Endodermal cell (in vitro differentiated cells): Measurements from ENCODE around the gene SMAD3. TPM values are rescaled to one million over a fixed set of nuclear protein-coding genes. Genes with fewer than 3 reads are reported as not detected.

Experiments
- DNase-seq: peaks from one replicate; pipeline ENCODE4 v3.0.0-alpha.2; 2017
- H3K27ac ChIP-seq: 2 replicates; pipeline ENCODE4 v1.5.1; 2013; ENCODE audit warnings: mild to moderate bottlenecking, low read depth, low read length, moderate library complexity
- H3K27me3 ChIP-seq: 2 replicates; pipeline ENCODE4 v1.6.1; 2013; ENCODE audit warnings: mild to moderate bottlenecking, low read length, moderate library complexity; ENCODE audit not compliant: insufficient read depth, control insufficient read depth, poor library complexity, severe bottlenecking
- H3K36me3 ChIP-seq: 2 replicates; pipeline ENCODE4 v1.7.0; 2013; ENCODE audit warnings: mild to moderate bottlenecking, low read length, moderate library complexity; ENCODE audit not compliant: control insufficient read depth, insufficient read depth
- H3K4me1 ChIP-seq: one replicate; pipeline ENCODE4 v1.7.0; 2013; ENCODE audit warnings: low read length; ENCODE audit not compliant: control insufficient read depth, insufficient read depth
- H3K4me3 ChIP-seq: 2 replicates; pipeline ENCODE4 v1.5.1; 2013; ENCODE audit warnings: mild to moderate bottlenecking, low read length, moderate library complexity
- H3K9ac ChIP-seq: 2 replicates; pipeline ENCODE4 v1.6.1; 2013; ENCODE audit warnings: mild to moderate bottlenecking, low read length, moderate library complexity; ENCODE audit not compliant: poor library complexity, severe bottlenecking; ENCODE audit errors: extremely low read depth
- H3K9me3 ChIP-seq: 2 replicates; pipeline ENCODE4 v1.6.1; 2013; ENCODE audit warnings: mild to moderate bottlenecking, low read length, moderate library complexity; ENCODE audit not compliant: control insufficient read depth
- H3K27ac Mint-ChIP-seq: 2 replicates; pipeline ENCODE4 v1.8.0; 2020; ENCODE audit warnings: mixed read lengths
- H3K27me3 Mint-ChIP-seq: 2 replicates; pipeline ENCODE4 v1.8.0; 2021; ENCODE audit warnings: mild to moderate bottlenecking, mixed read lengths; ENCODE audit not compliant: insufficient read depth
- H3K36me3 Mint-ChIP-seq: 2 replicates; pipeline ENCODE4 v1.8.0; 2020; ENCODE audit warnings: low read depth, mixed read lengths
- H3K4me1 Mint-ChIP-seq: 2 replicates; pipeline ENCODE4 v1.8.0; 2020; ENCODE audit warnings: mixed read lengths
- H3K4me3 Mint-ChIP-seq: 2 replicates; pipeline ENCODE4 v1.8.0; 2020; ENCODE audit warnings: mild to moderate bottlenecking, moderate library complexity, mixed read lengths
- H3K9me3 Mint-ChIP-seq: 2 replicates; pipeline ENCODE4 v1.8.0; 2020; ENCODE audit warnings: mild to moderate bottlenecking, mixed read lengths
- WGBS, 2 experiments: methylation state at CpG; one replicate each; pipeline versions ENCODE4 v1.1.5 to v1.1.7; 2013; ENCODE audit warnings: missing lambda C conversion rate in 2 of 2, mixed read lengths in 1 of 2; ENCODE audit not compliant: insufficient coverage in 1 of 2, insufficient read length in 1 of 2; 5-methylcytosine and 5-hydroxymethylcytosine counted together
- total RNA-seq, 2 donors: library from RNA; stranded (reverse); fragmentation: NEBNext Ultra II Directional in 1 of 2; extraction: Animal tissue kit (Norgen Biotek cat#: 25700) in 1 of 2; gene quantifications; 2 replicates in 1 of 2; 3 replicates in 1 of 2; pipeline ENCODE4 v1.2.1, GENCODE V29; 2021
- TF ChIP-seq, protein P1 (sequence below): fragments of 200-600 bp; sonication (generic); conservative IDR thresholded peaks from 2 replicates; pipeline ENCODE4 v1.5.0; 2021; ENCODE audit warnings: antibody characterized with exemption, mild to moderate bottlenecking

The SMAD3 gene
- total RNA-seq, 2 donors from 2014 or later = 7.8 to 9.6 TPM

DNA sequence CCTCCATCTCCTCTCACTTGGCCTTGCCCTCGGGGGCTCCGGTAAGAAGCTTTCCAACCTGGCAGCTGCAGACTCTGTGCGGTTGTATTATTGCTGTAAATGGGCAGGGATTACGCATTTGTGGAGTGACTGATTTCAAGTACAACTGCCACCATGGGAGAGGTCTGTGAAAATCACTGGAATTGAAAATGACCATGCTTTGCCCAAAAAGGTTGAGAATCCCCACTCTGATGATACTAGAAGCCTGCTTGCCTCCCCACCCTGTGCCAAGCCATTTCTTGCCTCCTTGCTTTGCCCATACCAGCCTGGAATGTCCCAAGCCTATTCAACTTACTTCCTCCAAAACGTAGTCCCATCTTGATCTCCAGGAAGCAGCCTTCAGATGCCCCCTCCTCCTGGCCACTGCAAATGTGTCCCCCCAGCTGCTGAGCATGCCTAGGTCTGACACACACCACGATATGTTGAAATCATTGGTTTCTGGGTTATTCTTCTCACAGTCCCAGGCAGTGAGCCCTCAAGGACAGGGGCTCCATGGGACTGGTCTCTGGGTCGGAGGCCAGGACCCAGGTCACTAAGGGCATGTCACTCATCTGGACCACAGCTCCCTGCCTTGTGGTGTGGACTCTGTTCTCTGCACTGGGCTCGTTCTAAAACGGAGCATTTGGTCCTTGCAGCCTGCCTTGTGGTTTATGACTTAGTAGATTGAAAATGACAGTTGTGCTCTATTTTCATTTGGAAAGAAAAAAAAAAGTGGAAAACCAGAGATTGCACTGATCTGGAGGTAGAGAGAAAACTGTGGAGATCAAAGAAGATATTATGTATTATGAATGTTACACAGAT lies 42.9 kb downstream of the SMAD3 start:
- peaks cover 34% of the 10 kb centered on the region for H3K4me1 ChIP-seq
- TF ChIP-seq, protein P1, sequence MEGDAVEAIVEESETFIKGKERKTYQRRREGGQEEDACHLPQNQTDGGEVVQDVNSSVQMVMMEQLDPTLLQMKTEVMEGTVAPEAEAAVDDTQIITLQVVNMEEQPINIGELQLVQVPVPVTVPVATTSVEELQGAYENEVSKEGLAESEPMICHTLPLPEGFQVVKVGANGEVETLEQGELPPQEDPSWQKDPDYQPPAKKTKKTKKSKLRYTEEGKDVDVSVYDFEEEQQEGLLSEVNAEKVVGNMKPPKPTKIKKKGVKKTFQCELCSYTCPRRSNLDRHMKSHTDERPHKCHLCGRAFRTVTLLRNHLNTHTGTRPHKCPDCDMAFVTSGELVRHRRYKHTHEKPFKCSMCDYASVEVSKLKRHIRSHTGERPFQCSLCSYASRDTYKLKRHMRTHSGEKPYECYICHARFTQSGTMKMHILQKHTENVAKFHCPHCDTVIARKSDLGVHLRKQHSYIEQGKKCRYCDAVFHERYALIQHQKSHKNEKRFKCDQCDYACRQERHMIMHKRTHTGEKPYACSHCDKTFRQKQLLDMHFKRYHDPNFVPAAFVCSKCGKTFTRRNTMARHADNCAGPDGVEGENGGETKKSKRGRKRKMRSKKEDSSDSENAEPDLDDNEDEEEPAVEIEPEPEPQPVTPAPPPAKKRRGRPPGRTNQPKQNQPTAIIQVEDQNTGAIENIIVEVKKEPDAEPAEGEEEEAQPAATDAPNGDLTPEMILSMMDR = no peak
- Mint-ChIP-seq H3K4me3 (no peak overlapping the region), H3K9me3 (peaks cover 18% of the 10 kb centered on the region), H3K27me3 (peaks cover 38% of the 10 kb centered on the region), H3K4me1 (peaks cover 46% of the 10 kb centered on the region), H3K27ac (no peak overlapping the region), H3K36me3 (peaks cover 5% of the 10 kb centered on the region)
- H3K4me3 ChIP-seq = no peak overlapping the region
- peaks cover 6% of the 10 kb centered on the region for H3K36me3 ChIP-seq
- H3K9me3 ChIP-seq = peaks cover 15% of the 10 kb centered on the region
- H3K9ac ChIP-seq = no peak overlapping the region
- no peaks in the 10 kb centered on the region for H3K27me3 ChIP-seq
- H3K27ac ChIP-seq = no peak overlapping the region
- 80 to 92% methylated on average over 6 to 9 of the region's 9 CpGs for WGBS, 2 experiments
- DNase-seq = no peak

DNA sequence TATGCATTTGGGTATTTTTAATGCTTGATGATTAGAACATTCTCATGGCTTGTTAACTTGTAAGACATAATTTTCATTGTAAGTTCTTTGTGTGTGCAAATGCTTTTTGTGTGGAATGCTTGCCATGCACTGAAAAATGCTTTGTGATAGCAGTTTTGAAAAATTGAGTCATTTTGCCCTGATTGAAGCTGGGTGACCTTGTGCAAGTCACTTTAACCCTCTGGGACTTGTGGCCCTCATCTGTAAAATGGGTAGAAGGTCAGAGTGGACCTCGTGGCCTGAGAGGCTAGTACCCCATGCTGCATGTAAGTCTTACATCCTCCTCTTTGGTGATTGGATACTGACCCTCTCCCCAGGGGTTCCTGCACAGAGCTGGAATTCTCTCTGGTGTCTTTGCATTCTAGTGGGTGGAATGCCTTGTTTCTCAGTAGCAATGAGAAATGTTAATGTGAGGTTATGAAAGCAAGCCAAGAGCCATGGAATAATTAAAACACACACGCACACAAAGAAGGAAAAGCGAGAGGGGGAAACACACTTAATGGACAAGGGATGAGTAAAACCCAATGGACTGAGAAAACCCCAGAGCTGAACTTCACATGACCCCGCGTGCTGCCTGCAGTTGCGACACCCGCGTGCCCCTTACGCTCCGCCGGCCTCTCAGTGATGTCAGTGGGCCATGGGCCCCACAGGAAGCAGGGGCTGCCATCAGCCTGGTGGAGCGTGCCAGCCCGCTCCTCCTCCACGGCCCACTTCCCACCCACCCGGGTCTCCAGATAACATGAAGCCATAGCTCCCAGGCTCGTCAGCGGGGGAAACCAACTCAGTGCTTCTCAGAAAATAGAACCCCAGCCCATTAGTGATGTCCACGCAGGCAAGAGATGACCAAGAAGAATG lies 44.0 kb downstream of the SMAD3 start:
- TF ChIP-seq, protein P1 = no peak
- peaks cover 5% of the 10 kb centered on the region for H3K36me3 Mint-ChIP-seq
- H3K4me3 Mint-ChIP-seq = no peak overlapping the region
- Histone ChIP-seq H3K9ac (no peak overlapping the region), H3K4me1 (peaks cover 30% of the 10 kb centered on the region), H3K4me3 (no peak overlapping the region), H3K27ac (peak overlapping the region; percentile 18), H3K36me3 (peaks cover 6% of the 10 kb centered on the region), H3K9me3 (peaks cover 15% of the 10 kb centered on the region), H3K27me3 (no peaks in the 10 kb centered on the region)
- H3K4me1 Mint-ChIP-seq = peaks cover 39% of the 10 kb centered on the region
- peaks cover 19% of the 10 kb centered on the region for H3K9me3 Mint-ChIP-seq
- 92 to 95% methylated on average over 14 to 17 of the region's 18 CpGs for WGBS, 2 experiments
- no peak overlapping the region for H3K27ac Mint-ChIP-seq
- no peak for DNase-seq
- H3K27me3 Mint-ChIP-seq = peaks cover 39% of the 10 kb centered on the region

DNA sequence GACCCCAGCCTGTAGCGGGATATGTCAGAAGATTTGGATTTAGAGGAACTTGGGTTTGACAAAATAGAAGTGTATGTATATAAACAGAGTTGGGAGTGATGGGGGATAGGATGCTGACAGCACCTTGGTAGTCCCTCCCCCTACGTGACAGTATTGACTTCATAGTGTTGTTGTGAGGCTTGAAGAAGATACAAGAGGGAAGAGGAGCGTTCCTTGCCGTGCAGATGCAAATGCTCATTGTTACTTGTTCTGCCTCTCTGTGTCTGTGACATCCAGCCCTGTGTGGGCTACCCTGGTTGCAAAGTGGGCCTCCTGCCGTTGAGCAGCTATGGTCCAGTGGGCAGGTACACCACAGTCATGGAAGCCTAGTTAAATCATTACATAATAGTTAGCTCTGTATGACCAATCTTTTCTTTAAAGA lies 45.0 kb downstream of the SMAD3 start:
- peaks cover 19% of the 10 kb centered on the region for H3K9me3 Mint-ChIP-seq
- Histone ChIP-seq H3K9ac (no peak overlapping the region), H3K4me3 (no peak overlapping the region), H3K27ac (no peak overlapping the region), H3K4me1 (peaks cover 37% of the 10 kb centered on the region), H3K9me3 (peaks cover 15% of the 10 kb centered on the region), H3K36me3 (peaks cover 11% of the 10 kb centered on the region), H3K27me3 (no peaks in the 10 kb centered on the region)
- peaks cover 5% of the 10 kb centered on the region for H3K36me3 Mint-ChIP-seq
- no peak overlapping the region for H3K4me3 Mint-ChIP-seq
- H3K27me3 Mint-ChIP-seq = peaks cover 36% of the 10 kb centered on the region
- no peak for DNase-seq
- H3K4me1 Mint-ChIP-seq = peaks cover 48% of the 10 kb centered on the region
- TF ChIP-seq, protein P1 = no peak
- no peak overlapping the region for H3K27ac Mint-ChIP-seq
- WGBS, 2 experiments = 92 to 98% methylated on average over 4 to 5 of the region's 5 CpGs
